Keratinocyte (primary cell): ENCODE measurements around the gene SMIM45.

Experiments used
- CTCF ChIP-seq, 3 experiments: IDR thresholded peaks in 1 of 3; conservative IDR thresholded peaks in 1 of 3; optimal IDR thresholded peaks in 1 of 3; 2 replicates in 2 of 3; 3 replicates in 1 of 3; pipeline versions ENCODE3 to v1.5.1; 2011; ENCODE audit warnings: low read length in 3 of 3, mild to moderate bottlenecking in 3 of 3, moderate library complexity in 2 of 3, control low read depth in 1 of 3, inconsistent platforms in 1 of 3; ENCODE audit not compliant: insufficient read depth in 2 of 3; ENCODE audit errors: extremely low read depth in 1 of 3
- EZH2 ChIP-seq: IDR thresholded peaks from one replicate; pipeline ENCODE4 v1.6.1; 2012; ENCODE audit warnings: inconsistent platforms, mild to moderate bottlenecking, low read length, moderate library complexity

- TF ChIP-seq EZH2, result no peak
- no peak for TF ChIP-seq CTCF (optimal IDR thresholded peaks at IDR 0.05 in 1 of 3, IDR thresholded peaks at IDR 0.05 in 1 of 3, conservative IDR thresholded peaks at IDR 0.05 in 1 of 3; ENCODE audit: extremely low read depth in 1 of 3, insufficient read depth in 2 of 3, low read length in 3 of 3)
These were observed 45.1 kb upstream of the SMIM45 start for GRCh38 chr22:41906822-41907221.
